Psoas muscle (tissue), 8 donors: ENCODE results near the gene ORC3. TPM values are rescaled to one million over a fixed set of nuclear protein-coding genes. Genes with fewer than 3 reads are reported as not detected.
"Not testable (repeated sequence)": the region's sequence is repeated elsewhere in the genome, so short reads cannot be mapped to it uniquely, and the experiment has no call there.

Experiments
- ATAC-seq, 4 donors: fragments of 200-7000 bp; cut with Tn5 transposase; one replicate each; pipeline ENCODE4 v1.9.1; 2020; ENCODE audit warnings: moderate library complexity in 3 of 4, mild to moderate bottlenecking in 2 of 4
- DNase-seq, 2 donors: peaks; one replicate each; pipeline ENCODE4 v3.0.0-alpha.2; 2020
- H3K27ac ChIP-seq: fragments of 200-600 bp; one replicate; pipeline ENCODE4 v1.8.0; 2022
- H3K27me3 ChIP-seq, 3 donors: fragments of 200-600 bp in 1 of 3; one replicate each; pipeline versions ENCODE4 v1.6.1 to v1.8.0; 2013 to 2022; ENCODE audit warnings: low read length in 2 of 3, mild to moderate bottlenecking in 2 of 3, moderate library complexity in 1 of 3; ENCODE audit not compliant: insufficient read depth in 3 of 3
- H3K36me3 ChIP-seq, 2 donors: fragments of 200-600 bp in 1 of 2; one replicate each; pipeline versions ENCODE4 v1.6.1 to v1.8.0; 2013 to 2022; ENCODE audit warnings: low read depth in 1 of 2, mild to moderate bottlenecking in 1 of 2, moderate library complexity in 1 of 2; ENCODE audit not compliant: insufficient read depth in 1 of 2
- H3K4me1 ChIP-seq: fragments of 200-600 bp; one replicate; pipeline ENCODE4 v1.8.0; 2022
- H3K4me3 ChIP-seq: fragments of 200-600 bp; one replicate; pipeline ENCODE4 v1.8.0; 2022; ENCODE audit warnings: mild to moderate bottlenecking
- H3K9me3 ChIP-seq: fragments of 200-600 bp; one replicate; pipeline ENCODE4 v1.8.0; 2022
- CTCF ChIP-seq: fragments of 200-600 bp; IDR thresholded peaks from one replicate; pipeline ENCODE4 v1.8.0; 2022; ENCODE audit warnings: antibody characterized with exemption
- WGBS, 3 donors: extraction: QIAGEN DNeasy Blood & Tissue Kit; methylation state at CpG; one replicate each; pipeline versions ENCODE4 v1.1.6 to v1.1.7; 2013; 5-methylcytosine and 5-hydroxymethylcytosine counted together
- intact Hi-C, 2 donors: fragments of 100-400 bp; cut with DNase I; formaldehyde crosslinking; loops; one replicate each; pipeline versions ENCODE4 v1.11.0 to v1.14.2; 2022
- polyA plus RNA-seq, 3 donors: library from polyadenylated mRNA; stranded (reverse); fragments of 200-250 nt; gene quantifications; one replicate each; pipeline ENCODE4 v1.2.3, GENCODE V29; 2013
- total RNA-seq, 4 donors: library from RNA; stranded (reverse); fragmentation: NEBNext Ultra II Directional in 2 of 4; extraction: Animal tissue kit (Norgen Biotek cat#: 25700) in 2 of 4; gene quantifications; one replicate each; pipeline versions ENCODE4 v1.2.1 to v1.2.4, GENCODE V29; 2021 to 2023
- donor health status: healthy with polysubstance abuse.
- donor health status: DM: no; HTN: no; CAD: no; lungs with moderate emphysema.
- donor health status: Bipolar disorder and iron deficiency.
- donor health status: healthy.
- donor health status: DM: yes; HTN: yes; CAD: no.
- donor health status: DM: no; HTN: no; CAD: no.
- donor health status: DM: no; HTN: no; CAD: no.
- donor health status: DM: yes; HTN: yes; CAD: no.

The ORC3 gene
- total and polyA plus RNA-seq, 7 donors, result 14.5 to 44.0 (median 19.6) TPM

DNA sequence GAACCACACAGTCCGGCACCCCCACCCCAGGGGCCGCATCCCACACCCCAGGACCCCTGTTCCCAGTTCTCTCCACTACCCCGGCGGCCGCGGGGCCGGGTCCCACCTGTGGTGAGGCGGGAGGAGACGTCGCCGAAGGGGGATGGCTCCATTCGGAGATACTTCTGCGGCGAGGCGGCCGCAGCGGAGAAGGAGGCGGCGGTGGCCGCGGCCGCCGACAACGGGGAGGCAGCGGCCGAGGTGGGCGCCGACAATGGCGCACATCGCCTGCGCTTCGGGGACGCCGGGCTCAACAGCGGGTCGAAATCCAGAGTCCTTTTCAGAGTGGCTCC lies 111.4 kb downstream of the ORC3 start:
- DNase-seq (peak in 1 of 2 donors; percentile 41), ATAC-seq (peak; percentile 1 to 22 (median 6))

GRCh38 chr6:87701676-87702588 lies 112.0 kb downstream of the ORC3 start, which contains the start of gene AKIRIN2:
TSS of gene AKIRIN2 (minus strand) at chr6:87702233. CDS start at chr6:87701684, 549 bp downstream.
- H3K27me3 ChIP-seq, result no peaks in the 10 kb centered on the region
- intact Hi-C loops, result loop anchor here in 1 of 2 donors (2.0 kb wide), 1 partner anchor 29 kb away; no protein-coding TSS in a partner anchor
- H3K27ac ChIP-seq, result peak within 1 kb of the TSS; percentile 99
- H3K36me3 ChIP-seq, result no peaks in the 10 kb centered on the region
- H3K4me3 ChIP-seq, result peak within 1 kb of the TSS; percentile 93
- ATAC-seq (peak; percentile 85 to 88 (median 88)), DNase-seq (peak; percentile 95 to 97)
- TF ChIP-seq CTCF, result no peak
- H3K9me3 ChIP-seq, result no peaks in the 10 kb centered on the region
- 1% methylated on average over 57 to 88 of the region's 88 CpGs for WGBS, 3 donors
- peaks cover 9% of the 10 kb centered on the region for H3K4me1 ChIP-seq

More for the DNA sequence above, 111.4 kb downstream of the ORC3 start:
- Histone ChIP-seq H3K4me1 (peaks cover 10% of the 10 kb centered on the region), H3K9me3 (no peaks in the 10 kb centered on the region), H3K27ac (peak overlapping the region; percentile 99), H3K27me3 (no peaks in the 10 kb centered on the region), H3K4me3 (peak overlapping the region; percentile 93), H3K36me3 (no peaks in the 10 kb centered on the region)
- intact Hi-C loops, result loop anchor here in 1 of 2 donors (2.0 kb wide), 1 partner anchor 29 kb away; no protein-coding TSS in a partner anchor
- 0 to 1% (median 0%) methylated on average over 33 to 36 of the region's 36 CpGs for WGBS, 3 donors
- TF ChIP-seq CTCF, result no peak

- Histone ChIP-seq H3K9me3 (no peaks in the 10 kb centered on the region), H3K27me3 (no peaks in the 10 kb centered on the region), H3K4me3 (peak overlapping the region; percentile 93), H3K27ac (peak overlapping the region; percentile 99), H3K4me1 (peaks cover 8% of the 10 kb centered on the region), H3K36me3 (no peaks in the 10 kb centered on the region)
- ATAC-seq (peak in 3 of 4 donors; percentile 16 to 33 (median 21)), DNase-seq (no peak)
- intact Hi-C loops, result no loop called here
- no peak for TF ChIP-seq CTCF
- 0 to 2% (median 1%) methylated on average over 7 of the region's 7 CpGs for WGBS, 3 donors
These were observed 112.6 kb downstream of the ORC3 start for GRCh38 chr6:87702589-87702945.

DNA sequence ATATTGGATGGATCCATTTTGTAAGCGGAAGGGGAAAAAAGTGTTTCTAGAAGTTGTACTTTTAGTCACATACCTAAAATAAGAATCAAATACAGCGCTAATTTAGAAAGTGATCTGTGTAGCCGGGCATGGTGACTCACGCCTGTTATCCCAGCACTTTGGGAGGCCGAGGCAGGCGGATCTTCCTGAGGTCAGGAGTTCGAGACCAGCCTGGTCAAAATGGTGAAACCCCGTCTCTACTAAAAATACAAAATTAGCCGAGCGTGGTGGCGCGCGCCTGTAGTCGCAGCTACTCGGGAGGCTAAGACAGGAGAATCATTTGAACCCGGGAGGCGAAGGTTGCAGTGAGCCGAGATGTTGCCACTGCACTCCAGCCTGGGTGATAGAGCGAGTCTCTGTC lies 113.1 kb downstream of the ORC3 start:
- H3K27me3 ChIP-seq, H3K9me3 ChIP-seq, H3K4me1 ChIP-seq, H3K36me3 ChIP-seq, intact Hi-C loops: not testable (repeated sequence)
- 78 to 85% (median 83%) methylated on average over 19 of the region's 19 CpGs for WGBS, 3 donors
- ATAC-seq, result peak in 1 of 4 donors; percentile 26
- Histone ChIP-seq H3K4me3 (peak overlapping the region; percentile 93), H3K27ac (peak overlapping the region; percentile 99)
- DNase-seq, result peak; percentile 19 to 66

GRCh38 chr6:87705070-87705691 lies 115.2 kb downstream of the ORC3 start:
- no peak for TF ChIP-seq CTCF
- Histone ChIP-seq H3K4me3 (no peak overlapping the region), H3K4me1 (peaks cover 4% of the 10 kb centered on the region), H3K9me3 (no peaks in the 10 kb centered on the region), H3K27me3 (no peaks in the 10 kb centered on the region), H3K36me3 (no peaks in the 10 kb centered on the region), H3K27ac (peak overlapping the region; percentile 56)
- intact Hi-C loops, result loop anchor here in 1 of 2 donors (2.0 kb wide), 1 partner anchor 14 kb away; no protein-coding TSS in a partner anchor
- no peak for DNase-seq
- no peak for ATAC-seq
- WGBS, 3 donors, result 86 to 93% (median 87%) methylated on average over 4 of the region's 4 CpGs
